ENCODE results near the gene MME.

GRCh38 chr3:155131104-155131503 is 51.0 kb downstream of the MME start:
- TF ChIP-seq CTCF (conservative IDR thresholded peaks at IDR 0.05 in 1 of 2, IDR thresholded peaks at IDR 0.05 in 1 of 2; ENCODE audit: low read depth in 1 of 2, low read length in 2 of 2) = no peak
- no peak for TF ChIP-seq EZH2 (IDR thresholded peaks at IDR 0.05; ENCODE audit: low read length, missing control alignments)

All from fibroblast of lung (primary cell).